IPS-18c (cell line): ENCODE results near the gene MTA1.
A peak's percentile ranks its signal among the peaks of the same experiment; 100 is the strongest.

Experiments
- H3K4me3 ChIP-seq: 2 replicates; pipeline ENCODE4 v1.7.0; 2013; ENCODE audit warnings: low read depth, mild to moderate bottlenecking, low read length, moderate library complexity; ENCODE audit not compliant: insufficient read depth
- H3K9me3 ChIP-seq: one replicate; pipeline ENCODE4 v1.6.1; 2013; ENCODE audit warnings: mild to moderate bottlenecking, low read length, moderate library complexity; ENCODE audit not compliant: control insufficient read depth, insufficient read depth

MTA1 gene

GRCh38 chr14:105398044-105398725 lies 21.4 kb upstream of the MTA1 start, which contains the start of gene TEX22:
Gene TEX22 (plus strand): TSS chr14:105398538. CDS start chr14:105399341, 803 bp downstream.
- Histone ChIP-seq H3K4me3 (peak within 1 kb of the TSS; percentile 53), H3K9me3 (peaks cover 18% of the 10 kb centered on the region)

- peaks cover 18% of the 10 kb centered on the region for H3K9me3 ChIP-seq
These were observed 20.7 kb upstream of the MTA1 start for GRCh38 chr14:105398726-105399465.

GRCh38 chr14:105399466-105399775 lies 20.2 kb upstream of the MTA1 start:
- Histone ChIP-seq H3K9me3 (peaks cover 18% of the 10 kb centered on the region), H3K4me3 (peak overlapping the region; percentile 20; the same call in 1 of the 2 replicates)

More at GRCh38 chr14:105398726-105399465, 20.7 kb upstream of the MTA1 start:
- peak overlapping the region; percentile 53 for H3K4me3 ChIP-seq

- H3K9me3 ChIP-seq, result peaks cover 18% of the 10 kb centered on the region
- H3K4me3 ChIP-seq, result 0 out of 2 replicates have a peak overlapping the region, but pooled peaks have one; percentile 1
These were observed 19.6 kb upstream of the MTA1 start for GRCh38 chr14:105400016-105400415.

GRCh38 chr14:105401699-105402098 lies 17.9 kb upstream of the MTA1 start:
- Histone ChIP-seq H3K4me3 (no peak overlapping the region), H3K9me3 (peaks cover 18% of the 10 kb centered on the region)

- no peak overlapping the region for H3K4me3 ChIP-seq
- peaks cover 3% of the 10 kb centered on the region for H3K9me3 ChIP-seq
These were observed 11.0 kb upstream of the MTA1 start for GRCh38 chr14:105408592-105408991.

GRCh38 chr14:105409364-105409763 lies 10.3 kb upstream of the MTA1 start:
- Histone ChIP-seq H3K9me3 (peaks cover 3% of the 10 kb centered on the region), H3K4me3 (no peak overlapping the region)

- Histone ChIP-seq H3K4me3 (peak overlapping the region; percentile 43; the same call in 1 of the 2 replicates), H3K9me3 (peaks cover 3% of the 10 kb centered on the region)
These were observed 9.0 kb upstream of the MTA1 start for GRCh38 chr14:105410642-105411016.

- Histone ChIP-seq H3K4me3 (peak overlapping the region; percentile 43), H3K9me3 (peaks cover 3% of the 10 kb centered on the region)
These were observed 8.3 kb upstream of the MTA1 start for GRCh38 chr14:105411017-105411941.

- Histone ChIP-seq H3K4me3 (no peak overlapping the region), H3K9me3 (peaks cover 3% of the 10 kb centered on the region)
These were observed 7.4 kb upstream of the MTA1 start for GRCh38 chr14:105411985-105412770.

GRCh38 chr14:105412771-105413543 lies 6.7 kb upstream of the MTA1 start:
- peaks cover 3% of the 10 kb centered on the region for H3K9me3 ChIP-seq

GRCh38 chr14:105413544-105413886 lies 6.1 kb upstream of the MTA1 start:
- no peak overlapping the region for H3K4me3 ChIP-seq

More at GRCh38 chr14:105412771-105413543, 6.7 kb upstream of the MTA1 start:
- no peak overlapping the region for H3K4me3 ChIP-seq

GRCh38 chr14:105414456-105415371 lies 4.9 kb upstream of the MTA1 start:
- Histone ChIP-seq H3K4me3 (peak overlapping the region; percentile 63), H3K9me3 (peaks cover 3% of the 10 kb centered on the region)

More at GRCh38 chr14:105413544-105413886, 6.1 kb upstream of the MTA1 start:
- H3K9me3 ChIP-seq, result peaks cover 3% of the 10 kb centered on the region

- Histone ChIP-seq H3K9me3 (peaks cover 3% of the 10 kb centered on the region), H3K4me3 (no peak overlapping the region)
These were observed 3.9 kb upstream of the MTA1 start for GRCh38 chr14:105415481-105416428.
